Aorta (tissue), 5 donors: ENCODE measurements around the gene CACNA1A. TPM values are rescaled to one million over a fixed set of nuclear protein-coding genes. Genes with fewer than 3 reads are reported as not detected.

Experiments used
- ATAC-seq: fragments of 200-7000 bp; cut with Tn5 transposase; one replicate; pipeline ENCODE4 v1.9.1; 2022; ENCODE audit warnings: moderate library complexity; ENCODE audit not compliant: low FRiP score
- DNase-seq, 2 donors: peaks; one replicate each; pipeline ENCODE4 v3.0.0-alpha.2; 2020
- H3K27ac ChIP-seq, 2 donors: one replicate each; pipeline ENCODE4 v1.5.1; 2013; ENCODE audit warnings: low read length in 2 of 2, mild to moderate bottlenecking in 2 of 2, moderate library complexity in 2 of 2, control low read depth in 1 of 2, inconsistent platforms in 1 of 2, low read depth in 1 of 2
- H3K27me3 ChIP-seq, 2 donors: one replicate each; pipeline ENCODE4 v1.6.1; 2013; ENCODE audit warnings: control low read depth in 1 of 2, low read length in 1 of 2, mild to moderate bottlenecking in 1 of 2, moderate library complexity in 1 of 2; ENCODE audit not compliant: insufficient read depth in 2 of 2, control insufficient read depth in 1 of 2
- H3K36me3 ChIP-seq, 2 donors: one replicate each; pipeline ENCODE4 v1.6.1; 2013; ENCODE audit warnings: control low read depth in 1 of 2, low read length in 1 of 2, mild to moderate bottlenecking in 1 of 2; ENCODE audit not compliant: insufficient read depth in 2 of 2, control insufficient read depth in 1 of 2
- H3K4me1 ChIP-seq, 2 donors: one replicate each; pipeline ENCODE4 v1.6.1; 2013; ENCODE audit warnings: low read length in 2 of 2, control low read depth in 1 of 2, mild to moderate bottlenecking in 1 of 2, moderate library complexity in 1 of 2; ENCODE audit not compliant: insufficient read depth in 2 of 2, control insufficient read depth in 1 of 2
- H3K4me3 ChIP-seq, 2 donors: one replicate each; pipeline ENCODE4 v1.5.1; 2013; ENCODE audit warnings: low read length in 2 of 2, control low read depth in 1 of 2, mild to moderate bottlenecking in 1 of 2
- H3K9me3 ChIP-seq: one replicate; pipeline ENCODE4 v1.6.1; 2013; ENCODE audit warnings: mild to moderate bottlenecking, low read length; ENCODE audit not compliant: control insufficient read depth
- WGBS, 2 donors: extraction: QIAGEN DNeasy Blood & Tissue Kit; methylation state at CpG; one replicate each; pipeline ENCODE4 v1.1.7; 2013; 5-methylcytosine and 5-hydroxymethylcytosine counted together
- intact Hi-C, 2 donors: fragments of 100-400 bp; cut with DNase I; formaldehyde crosslinking; loops; one replicate each; pipeline versions ENCODE4 v1.14.2 to v1.15.0; 2022
- polyA plus RNA-seq, 2 donors: library from polyadenylated mRNA; stranded (reverse); fragments of 200-250 nt; gene quantifications; one replicate each; pipeline ENCODE4 v1.2.3, GENCODE V29; 2013
- total RNA-seq, 2 donors: library from RNA; stranded (reverse); fragmentation: NEBNext Ultra II Directional; extraction: Animal tissue kit (Norgen Biotek cat#: 25700); gene quantifications; one replicate each; pipeline ENCODE4 v1.2.1, GENCODE V29; 2021
- donor health status: healthy with polysubstance abuse.
- donor health status: Bipolar disorder and iron deficiency.
- donor health status: DM: no; HTN: no; CAD: no.
- donor health status: DM: no; HTN: no; CAD: no.
- donor health status: DM: yes; HTN: yes; CAD: no.

Gene CACNA1A
- total and polyA plus RNA-seq, 4 donors: 0.26 to 3.6 (median 1.3) TPM

GRCh38 chr19:13241231-13242104 is 264.8 kb downstream of the CACNA1A start:
- Histone ChIP-seq H3K27ac (no peak overlapping the region), H3K4me3 (no peak overlapping the region), H3K9me3 (no peaks in the 10 kb centered on the region), H3K4me1 (no peaks in the 10 kb centered on the region), H3K36me3 (no peaks in the 10 kb centered on the region), H3K27me3 (no peaks in the 10 kb centered on the region)
- WGBS, 2 donors: 75 to 76% methylated on average over 25 of the region's 25 CpGs
- intact Hi-C loops: no loop called here
- no peak for ATAC-seq
- DNase-seq: no peak

GRCh38 chr19:13240312-13241022 is 265.8 kb downstream of the CACNA1A start:
- DNase-seq: no peak
- no peak for ATAC-seq
- intact Hi-C loops: no loop called here
- WGBS, 2 donors: 61 to 78% methylated on average over 9 of the region's 9 CpGs
- H3K27me3 ChIP-seq: no peaks in the 10 kb centered on the region
- no peaks in the 10 kb centered on the region for H3K9me3 ChIP-seq
- H3K4me3 ChIP-seq: no peak overlapping the region
- H3K27ac ChIP-seq: no peak overlapping the region
- no peaks in the 10 kb centered on the region for H3K4me1 ChIP-seq
- H3K36me3 ChIP-seq: no peaks in the 10 kb centered on the region

- Histone ChIP-seq H3K27me3 (no peaks in the 10 kb centered on the region), H3K36me3 (no peaks in the 10 kb centered on the region), H3K9me3 (peaks cover 3% of the 10 kb centered on the region), H3K4me1 (no peaks in the 10 kb centered on the region), H3K27ac (no peak overlapping the region), H3K4me3 (no peak overlapping the region)
- ATAC-seq (no peak), DNase-seq (no peak)
- intact Hi-C loops: no loop called here
- 82 to 88% methylated on average over 13 of the region's 13 CpGs for WGBS, 2 donors
Observed at GRCh38 chr19:13238891-13239534, 267.3 kb downstream of the CACNA1A start.

- intact Hi-C loops: no loop called here
- DNase-seq: peak in 1 of 2 donors; percentile 79
- ATAC-seq: no peak
- 15 to 26% methylated on average over 13 of the region's 13 CpGs for WGBS, 2 donors
- Histone ChIP-seq H3K27me3 (no peaks in the 10 kb centered on the region), H3K9me3 (peaks cover 3% of the 10 kb centered on the region), H3K4me1 (no peaks in the 10 kb centered on the region), H3K4me3 (no peak overlapping the region), H3K27ac (no peak overlapping the region), H3K36me3 (no peaks in the 10 kb centered on the region)
Observed at GRCh38 chr19:13234518-13234917, 271.8 kb downstream of the CACNA1A start.

GRCh38 chr19:13231663-13232062 is 274.6 kb downstream of the CACNA1A start:
- ATAC-seq: no peak
- intact Hi-C loops: no loop called here
- H3K36me3 ChIP-seq: no peaks in the 10 kb centered on the region
- H3K4me1 ChIP-seq: no peaks in the 10 kb centered on the region
- H3K4me3 ChIP-seq: no peak overlapping the region
- H3K27me3 ChIP-seq: no peaks in the 10 kb centered on the region
- DNase-seq: no peak
- no peak overlapping the region for H3K27ac ChIP-seq
- WGBS, 2 donors: 1 to 3% methylated on average over 9 of the region's 9 CpGs
- H3K9me3 ChIP-seq: peaks cover 3% of the 10 kb centered on the region

- no peak for ATAC-seq
Observed at GRCh38 chr19:13229246-13229645, 277.0 kb downstream of the CACNA1A start.

GRCh38 chr19:13228561-13228960 is 277.7 kb downstream of the CACNA1A start:
- Histone ChIP-seq H3K27me3 (no peaks in the 10 kb centered on the region), H3K27ac (no peak overlapping the region), H3K36me3 (no peaks in the 10 kb centered on the region), H3K4me1 (no peaks in the 10 kb centered on the region), H3K9me3 (no peaks in the 10 kb centered on the region), H3K4me3 (no peak overlapping the region)
- ATAC-seq: no peak
- intact Hi-C loops: no loop called here
- DNase-seq: no peak
- WGBS, 2 donors: 81% methylated on average over 7 of the region's 7 CpGs

More at GRCh38 chr19:13229246-13229645, 277.0 kb downstream of the CACNA1A start:
- no peaks in the 10 kb centered on the region for H3K27me3 ChIP-seq
- H3K4me3 ChIP-seq: no peak overlapping the region
- no peaks in the 10 kb centered on the region for H3K9me3 ChIP-seq
- DNase-seq: no peak
- no peak overlapping the region for H3K27ac ChIP-seq
- no peaks in the 10 kb centered on the region for H3K4me1 ChIP-seq
- intact Hi-C loops: no loop called here
- WGBS, 2 donors: 83 to 86% methylated on average over 7 of the region's 7 CpGs
- H3K36me3 ChIP-seq: no peaks in the 10 kb centered on the region

- Histone ChIP-seq H3K4me3 (no peak overlapping the region), H3K9me3 (no peaks in the 10 kb centered on the region), H3K4me1 (no peaks in the 10 kb centered on the region), H3K27ac (no peak overlapping the region), H3K36me3 (no peaks in the 10 kb centered on the region), H3K27me3 (no peaks in the 10 kb centered on the region)
- DNase-seq (no peak), ATAC-seq (no peak)
- intact Hi-C loops: no loop called here
- 64 to 75% methylated on average over 14 of the region's 14 CpGs for WGBS, 2 donors
Observed at GRCh38 chr19:13226983-13227382, 279.3 kb downstream of the CACNA1A start.
